Esophagus squamous epithelium (tissue), 5 donors: ENCODE data around the gene EFCAB12. TPM values are rescaled to one million over a fixed set of nuclear protein-coding genes. Genes with fewer than 3 reads are reported as not detected.

ENCODE experiments used
- DNase-seq: peaks from one replicate; lab custom pipeline; 2025; lab: John Stamatoyannopoulos, UW
- H3K27ac ChIP-seq, 4 donors: fragments of 200-600 bp; sonication (generic); one replicate each; pipeline ENCODE4 v1.5.1; 2016 to 2019; ENCODE audit warnings: mild to moderate bottlenecking in 1 of 4
- H3K27me3 ChIP-seq, 4 donors: fragments of 200-600 bp; sonication (generic); 1 replicate in 3 of 4; 2 replicates in 1 of 4; pipeline versions ENCODE4 v1.5.1 to v1.6.0; 2017 to 2021; ENCODE audit warnings: antibody characterized with exemption in 1 of 4
- H3K36me3 ChIP-seq, 3 donors: fragments of 200-600 bp; sonication (generic); one replicate each; pipeline ENCODE4 v1.5.1; 2016 to 2019
- H3K4me1 ChIP-seq, 3 donors: fragments of 200-600 bp; sonication (generic); one replicate each; pipeline ENCODE4 v1.5.1; 2017 to 2019
- H3K4me3 ChIP-seq, 4 donors: fragments of 200-600 bp; sonication (generic); 1 replicate in 3 of 4; 2 replicates in 1 of 4; pipeline ENCODE4 v1.5.1; 2016 to 2019; ENCODE audit warnings: mild to moderate bottlenecking in 2 of 4, moderate library complexity in 1 of 4
- H3K9me3 ChIP-seq, 3 donors: fragments of 200-600 bp; sonication (generic); one replicate each; pipeline ENCODE4 v1.5.1; 2016 to 2019
- CTCF ChIP-seq, 6 experiments: fragments of 450-650 bp in 4 of 6; fragments of 200-600 bp in 2 of 6; sonication (generic) in 2 of 6; IDR thresholded peaks; one replicate each; pipeline ENCODE4 v1.5.1; 2016 to 2019; ENCODE audit warnings: antibody characterized with exemption in 6 of 6, mild to moderate bottlenecking in 4 of 6, moderate library complexity in 4 of 6
- POLR2A ChIP-seq, 4 donors: fragments of 450-650 bp; IDR thresholded peaks; one replicate each; pipeline ENCODE4 v1.6.1; 2017; ENCODE audit warnings: antibody characterized with exemption in 4 of 4, mild to moderate bottlenecking in 4 of 4, moderate library complexity in 3 of 4
- WGBS, 2 donors: methylation state at CpG; one replicate each; pipeline ENCODE4 v1.1.5; 2018; 5-methylcytosine and 5-hydroxymethylcytosine counted together
- intact Hi-C: fragments of 100-400 bp; cut with DNase I; formaldehyde crosslinking; loops from one replicate; pipeline ENCODE4 v1.15.0; 2022
- total RNA-seq, 4 donors: library from RNA; depleted of rRNA; stranded (reverse); fragments of >200 nt; gene quantifications; one replicate each; pipeline ENCODE4 v1.1.0, GENCODE V29; 2016
- donor health status: DM: yes; HTN: yes; CAD: no.

Gene EFCAB12
- total RNA-seq, 4 donors from 2014 or later: under 0.01 TPM; not detected in 3

GRCh38 chr3:129404610-129405009 is 23.8 kb downstream of the EFCAB12 start:
- intact Hi-C loops: no loop called here
- peaks cover 0 to 6% (median 0%) of the 10 kb centered on the region in 3 donors for H3K4me1 ChIP-seq
- H3K4me3 ChIP-seq: no peak overlapping the region
- no peaks in the 10 kb centered on the region for H3K9me3 ChIP-seq
- no peak for DNase-seq
- H3K27ac ChIP-seq: no peak overlapping the region
- no peaks in the 10 kb centered on the region for H3K27me3 ChIP-seq
- no peaks in the 10 kb centered on the region for H3K36me3 ChIP-seq
- TF ChIP-seq CTCF (IDR thresholded peaks at IDR 0.05): no peak
- TF ChIP-seq POLR2A (IDR thresholded peaks at IDR 0.05): no peak
- 77 to 85% methylated on average over 5 of the region's 5 CpGs for WGBS, 2 donors

DNA sequence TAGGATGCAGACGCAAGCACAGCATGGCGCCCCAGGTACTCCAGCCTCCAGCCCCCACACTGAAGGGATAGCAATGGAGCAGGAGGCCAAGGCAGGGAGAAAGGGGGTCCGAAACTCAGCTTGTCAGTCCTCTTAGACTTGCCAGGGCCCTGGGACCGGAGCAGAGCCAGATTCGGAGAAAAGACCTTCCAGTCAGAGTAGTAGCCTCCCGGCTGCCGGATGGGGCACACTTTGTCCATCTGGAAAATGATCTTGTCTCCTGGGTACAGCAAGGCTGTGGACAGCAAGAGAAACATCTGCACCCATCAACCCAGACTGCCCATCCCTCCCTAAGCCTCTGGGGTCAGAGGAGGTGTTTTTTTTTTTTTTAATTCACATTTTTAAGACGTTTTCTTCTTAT is 24.3 kb downstream of the EFCAB12 start:
- intact Hi-C loops: no loop called here
- Histone ChIP-seq H3K4me1 (peaks cover 0 to 7% (median 0%) of the 10 kb centered on the region in 3 donors), H3K9me3 (no peaks in the 10 kb centered on the region), H3K27me3 (no peaks in the 10 kb centered on the region), H3K27ac (no peak overlapping the region), H3K4me3 (no peak overlapping the region), H3K36me3 (no peaks in the 10 kb centered on the region)
- 75 to 82% methylated on average over 7 to 8 of the region's 8 CpGs for WGBS, 2 donors
- TF ChIP-seq CTCF (IDR thresholded peaks at IDR 0.05) (no peak), POLR2A (IDR thresholded peaks at IDR 0.05) (no peak)
- no peak for DNase-seq

GRCh38 chr3:129403450-129403849 is 25.0 kb downstream of the EFCAB12 start:
- no peaks in the 10 kb centered on the region for H3K9me3 ChIP-seq
- H3K4me3 ChIP-seq: no peak overlapping the region
- DNase-seq: no peak
- WGBS, 2 donors: 55 to 90% methylated on average over 2 to 5 of the region's 7 CpGs
- peaks cover 0 to 11% (median 0%) of the 10 kb centered on the region in 3 donors for H3K4me1 ChIP-seq
- TF ChIP-seq CTCF (IDR thresholded peaks at IDR 0.05) (no peak), POLR2A (IDR thresholded peaks at IDR 0.05) (no peak)
- H3K36me3 ChIP-seq: no peaks in the 10 kb centered on the region
- H3K27ac ChIP-seq: no peak overlapping the region
- intact Hi-C loops: no loop called here
- no peaks in the 10 kb centered on the region for H3K27me3 ChIP-seq

DNA sequence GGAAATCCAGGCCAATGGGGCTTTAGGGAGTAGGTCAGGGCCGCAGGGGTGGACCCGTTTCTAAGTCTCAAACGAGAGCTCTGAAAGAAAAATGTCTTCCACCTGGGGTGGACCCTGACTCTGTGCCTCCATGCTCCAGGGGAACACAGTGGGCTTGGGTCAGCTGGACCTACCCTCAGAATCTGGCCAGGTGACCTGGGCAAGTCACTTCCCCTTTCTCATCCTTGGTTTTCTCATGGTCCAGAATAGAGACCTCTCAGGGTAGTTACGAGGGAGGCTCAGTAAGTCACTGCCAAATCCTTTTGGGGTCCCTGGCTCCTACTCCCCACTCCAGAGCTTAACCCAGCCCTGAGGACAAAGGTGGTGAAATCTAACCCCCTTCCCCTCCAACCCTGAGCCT is 25.8 kb downstream of the EFCAB12 start:
- intact Hi-C loops: no loop called here
- no peak for TF ChIP-seq CTCF (IDR thresholded peaks at IDR 0.05)
- TF ChIP-seq POLR2A (IDR thresholded peaks at IDR 0.05): no peak
- Histone ChIP-seq H3K27me3 (no peaks in the 10 kb centered on the region), H3K36me3 (no peaks in the 10 kb centered on the region), H3K9me3 (no peaks in the 10 kb centered on the region), H3K27ac (no peak overlapping the region), H3K4me1 (peaks cover 0 to 20% (median 8%) of the 10 kb centered on the region in 3 donors), H3K4me3 (no peak overlapping the region)
- WGBS, 2 donors: 95 to 100% methylated on average over 3 to 4 of the region's 4 CpGs
- DNase-seq: no peak

DNA sequence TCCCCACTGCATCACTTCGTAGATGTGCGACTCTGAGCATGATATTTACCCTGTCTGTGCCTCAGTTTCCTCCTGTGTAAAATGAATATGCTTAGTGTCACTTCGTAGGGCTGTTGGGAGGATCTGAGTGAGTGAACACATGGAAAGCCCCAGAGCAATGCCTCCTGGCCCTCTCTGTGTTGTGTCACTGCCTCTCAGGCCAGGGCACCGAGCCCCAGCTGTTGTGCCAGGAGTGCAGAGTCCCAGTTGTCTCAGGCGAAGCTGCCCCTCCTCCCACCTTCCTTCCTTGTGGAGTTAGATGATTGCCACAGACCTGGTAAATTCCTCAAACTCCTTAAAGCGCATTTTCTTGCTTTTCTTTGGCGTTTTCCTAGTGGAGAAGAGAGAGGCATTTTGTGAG is 26.2 kb downstream of the EFCAB12 start:
- Histone ChIP-seq H3K4me1 (peaks cover 0 to 24% (median 12%) of the 10 kb centered on the region in 3 donors), H3K27ac (no peak overlapping the region), H3K27me3 (no peaks in the 10 kb centered on the region), H3K9me3 (no peaks in the 10 kb centered on the region), H3K4me3 (no peak overlapping the region), H3K36me3 (peaks cover 0 to under 1% (median 0%) of the 10 kb centered on the region in 3 donors)
- no peak for DNase-seq
- TF ChIP-seq CTCF (IDR thresholded peaks at IDR 0.05) (no peak), POLR2A (IDR thresholded peaks at IDR 0.05) (no peak)
- intact Hi-C loops: no loop called here
- 70 to 72% methylated on average over 4 to 7 of the region's 7 CpGs for WGBS, 2 donors
